CD4-positive, alpha-beta T cell treated with Interleukin-15 for 1 hour (primary cell): ENCODE results near the gene YPEL1.
A peak's percentile ranks its signal among the peaks of the same experiment; 100 is the strongest.
"Not testable (repeated sequence)": the region's sequence is repeated elsewhere in the genome, so short reads cannot be mapped to it uniquely, and the experiment has no call there.

ENCODE experiments used
- DNase-seq: peaks from one replicate; pipeline ENCODE4 v3.0.0-alpha.2; 2020

The YPEL1 gene

DNA sequence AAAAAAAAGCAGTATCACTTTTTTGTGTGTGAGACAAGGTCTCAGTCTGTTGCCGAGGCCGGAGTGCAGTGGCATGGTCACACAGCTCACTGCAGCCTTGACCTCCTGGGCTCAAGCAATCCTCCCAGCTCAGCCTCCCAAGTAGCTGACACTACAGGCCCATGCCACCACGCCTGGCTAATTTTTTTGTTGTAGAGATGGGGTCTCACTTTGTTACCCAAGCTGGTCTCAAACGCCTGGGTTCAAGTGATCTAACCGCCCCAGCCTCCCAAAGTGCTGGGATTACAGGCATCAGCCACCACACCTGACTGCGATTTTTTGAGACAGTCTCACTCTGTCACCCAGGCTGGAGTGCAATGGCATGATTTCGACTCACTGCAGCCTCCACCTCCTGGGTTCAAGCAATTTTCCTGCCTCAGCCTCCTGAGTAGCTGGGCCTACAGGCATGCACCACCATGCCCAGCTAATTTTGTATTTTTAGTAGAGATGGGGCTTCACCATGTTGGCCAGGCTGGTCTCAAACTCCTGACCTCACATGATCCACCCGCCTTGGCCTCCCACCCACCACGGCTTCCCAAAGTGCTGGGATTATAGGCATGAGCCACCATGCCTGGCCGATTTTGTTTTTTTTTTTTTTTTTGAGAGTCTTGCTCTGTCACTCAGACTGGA lies 15.3 kb downstream of the YPEL1 start:
- DNase-seq: not testable (repeated sequence)

GRCh38 chr22:21719024-21719423 lies 16.6 kb downstream of the YPEL1 start:
- no peak for DNase-seq

- DNase-seq: no peak
Measured at GRCh38 chr22:21718499-21718898, 17.1 kb downstream of the YPEL1 start.

- not testable (repeated sequence) for DNase-seq
Measured at GRCh38 chr22:21716395-21717122, 19.0 kb downstream of the YPEL1 start.

DNA sequence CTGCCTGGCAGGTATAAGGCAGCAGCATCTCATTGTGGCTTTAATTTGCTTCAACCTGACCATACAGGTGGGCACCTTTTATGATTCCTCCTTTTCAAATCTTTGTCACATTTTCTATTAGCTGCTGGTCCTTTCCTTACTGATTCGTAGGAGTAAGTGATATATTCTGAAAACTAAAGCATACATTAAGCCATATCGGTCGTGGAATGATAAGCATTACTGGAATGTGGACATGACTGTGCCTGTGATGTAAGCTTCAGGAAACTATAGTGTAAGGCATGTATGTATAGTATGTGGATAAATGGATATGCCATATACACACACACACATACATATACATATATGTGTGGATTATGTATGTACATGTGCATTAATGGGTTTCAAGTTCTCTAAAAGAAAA lies 20.8 kb downstream of the YPEL1 start:
- no peak for DNase-seq

- no peak for DNase-seq
Measured at GRCh38 chr22:21714059-21714770, 21.4 kb downstream of the YPEL1 start.

GRCh38 chr22:21713428-21714058 lies 22.1 kb downstream of the YPEL1 start:
- DNase-seq: no peak

GRCh38 chr22:21712751-21713427 lies 22.7 kb downstream of the YPEL1 start:
- DNase-seq: peak; percentile 57

GRCh38 chr22:21711851-21712250 lies 23.7 kb downstream of the YPEL1 start:
- no peak for DNase-seq

GRCh38 chr22:21710156-21710555 lies 25.4 kb downstream of the YPEL1 start:
- no peak for DNase-seq

- no peak for DNase-seq
Measured at GRCh38 chr22:21709688-21710087, 25.9 kb downstream of the YPEL1 start.

DNA sequence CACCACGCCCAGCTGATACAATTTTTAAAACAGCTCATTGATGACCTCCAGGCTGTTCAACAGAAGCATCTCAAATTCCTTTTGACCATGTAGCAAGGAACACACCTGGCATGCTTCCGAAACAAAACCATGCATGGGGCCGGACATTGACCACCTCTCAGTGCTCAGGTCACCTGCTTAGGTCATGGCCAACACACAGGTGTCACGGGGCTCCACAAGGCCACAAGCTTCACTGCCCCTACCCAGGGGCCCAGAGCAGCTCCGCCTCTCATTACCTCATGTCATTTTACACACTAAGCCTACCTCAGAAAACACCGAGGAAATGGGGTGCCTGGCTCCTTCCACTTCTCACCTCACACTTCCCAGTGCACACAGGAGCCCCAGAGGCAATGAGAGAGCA lies 26.6 kb downstream of the YPEL1 start:
- DNase-seq: no peak

- no peak for DNase-seq
Measured at GRCh38 chr22:21707677-21708076, 27.9 kb downstream of the YPEL1 start.

DNA sequence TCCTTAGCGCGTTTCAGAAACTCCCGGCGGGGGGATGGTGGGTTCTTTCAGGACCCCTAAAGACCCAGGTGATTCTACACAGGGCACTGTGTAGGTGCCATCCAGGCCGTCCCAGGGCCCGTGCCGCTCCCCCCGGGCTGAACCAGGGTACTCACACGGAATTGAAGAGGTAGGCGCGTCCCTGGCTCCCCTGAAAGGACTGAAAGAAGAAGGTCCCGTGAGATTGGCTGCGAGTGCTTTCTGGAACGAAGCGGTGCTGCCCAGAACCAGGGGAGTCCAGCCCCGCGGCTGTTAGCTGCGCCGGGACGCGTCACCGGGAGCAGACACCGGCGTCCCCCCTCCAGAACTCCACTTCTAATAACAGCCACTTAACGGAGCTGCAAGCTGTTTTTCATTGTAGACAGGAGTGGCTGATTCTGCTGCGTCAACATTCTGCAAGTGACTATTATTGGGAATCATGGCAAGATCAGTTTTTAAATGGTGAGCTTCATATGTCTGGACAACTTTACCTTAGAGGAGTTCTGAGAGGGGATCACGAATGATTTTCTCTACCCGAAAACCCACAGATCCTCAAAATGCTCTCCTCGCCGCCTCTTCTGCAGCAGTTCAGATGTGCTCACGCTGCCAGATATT lies 31.8 kb downstream of the YPEL1 start:
- no peak for DNase-seq

GRCh38 chr22:21702700-21703683 lies 32.6 kb downstream of the YPEL1 start:
- DNase-seq: no peak

GRCh38 chr22:21702094-21702493 lies 33.5 kb downstream of the YPEL1 start:
- no peak for DNase-seq

DNA sequence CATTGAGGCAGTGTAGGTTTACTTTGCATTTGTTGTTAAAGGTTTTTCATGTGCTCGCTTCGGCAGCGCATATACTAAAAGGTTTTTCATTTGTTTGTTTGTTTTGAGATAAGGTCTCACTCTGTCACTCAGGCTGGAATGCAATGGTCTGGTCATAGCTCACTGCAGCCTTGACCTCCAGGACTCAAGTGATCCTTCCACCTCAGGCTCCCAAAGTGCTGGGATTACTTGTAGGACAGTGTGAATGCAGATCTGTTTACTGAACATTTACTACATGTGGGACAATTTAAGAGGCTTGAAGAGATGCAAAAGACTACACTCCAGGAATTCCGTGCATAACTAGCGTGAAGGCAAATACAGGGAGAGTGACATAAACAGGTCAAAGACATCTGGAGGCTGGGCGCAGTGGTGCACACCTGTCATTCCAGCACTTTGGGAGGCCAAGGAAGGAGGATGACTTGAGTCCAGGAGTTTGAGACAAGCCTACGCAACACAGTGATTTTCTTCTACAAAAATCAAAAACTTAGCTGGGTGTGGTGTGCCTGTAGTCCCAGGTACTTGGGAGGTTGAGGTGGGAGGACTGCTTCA lies 34.1 kb downstream of the YPEL1 start:
- DNase-seq: no peak

DNA sequence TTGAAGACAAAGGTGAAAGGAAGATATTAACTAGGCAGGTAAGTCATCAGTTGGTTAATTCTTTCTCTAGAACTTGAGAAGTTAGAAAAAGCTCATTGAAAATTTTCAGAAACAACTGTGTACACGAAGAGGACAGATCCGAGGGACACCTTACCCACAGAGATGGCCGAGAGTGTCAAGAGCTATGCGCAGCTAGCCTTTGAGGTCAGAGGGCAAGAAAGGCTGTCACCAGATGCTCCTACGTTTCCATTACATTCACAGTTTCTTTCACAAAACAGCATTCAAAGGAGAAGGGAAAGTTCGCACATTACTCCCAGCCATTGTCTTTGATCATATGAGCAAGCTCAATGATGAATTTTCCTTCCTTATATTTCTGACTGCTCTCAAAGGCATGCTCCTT lies 34.8 kb downstream of the YPEL1 start:
- DNase-seq: no peak

GRCh38 chr22:21699643-21700042 lies 36.0 kb downstream of the YPEL1 start:
- DNase-seq: no peak

GRCh38 chr22:21698430-21699329 lies 36.9 kb downstream of the YPEL1 start:
- no peak for DNase-seq
